WTC11 (cell line): ENCODE measurements around the gene ANKRD49. TPM values are rescaled to one million over a fixed set of nuclear protein-coding genes. Genes with fewer than 3 reads are reported as not detected.

ENCODE experiments used
- ATAC-seq: fragments of 200-7000 bp; cut with Tn5 transposase; 2 replicates; pipeline ENCODE4 v1.10.0; 2021; ENCODE audit warnings: mild to moderate bottlenecking, moderate library complexity
- CTCF ChIA-PET: fragments of 300-600 bp; sonication (Branson Sonifier 250); formaldehyde crosslinking; loops from one replicate; lab custom pipeline; 2021; ENCODE audit warnings: antibody characterized with exemption; lab: Charles Lee
- POLR2A ChIA-PET: fragments of 350-600 bp; sonication (Branson Sonifier 250); formaldehyde crosslinking; loops from one replicate; lab custom pipeline; 2021; ENCODE audit warnings: antibody characterized with exemption; lab: Charles Lee
- DNase-seq: peaks from one replicate; pipeline ENCODE4 v3.0.0; 2021; ENCODE audit warnings: low spot score
- H3K27ac Mint-ChIP-seq: 2 replicates; pipeline ENCODE4 v1.8.0; 2021; ENCODE audit warnings: mixed read lengths
- H3K27me3 Mint-ChIP-seq: 2 replicates; pipeline ENCODE4 v1.8.0; 2021; ENCODE audit warnings: low read depth, mild to moderate bottlenecking, moderate library complexity, mixed read lengths
- H3K36me3 Mint-ChIP-seq: 2 replicates; pipeline ENCODE4 v1.8.0; 2021; ENCODE audit warnings: mixed read lengths
- H3K4me1 Mint-ChIP-seq: 2 replicates; pipeline ENCODE4 v1.8.0; 2022; ENCODE audit warnings: mixed read lengths
- H3K4me3 Mint-ChIP-seq: 2 replicates; pipeline ENCODE4 v1.8.0; 2021; ENCODE audit warnings: mild to moderate bottlenecking, moderate library complexity, mixed read lengths
- H3K9me3 Mint-ChIP-seq: 2 replicates; pipeline ENCODE4 v1.8.0; 2021; ENCODE audit warnings: mixed read lengths
- CREM ChIP-seq: sonication (generic); formaldehyde crosslinking; IDR thresholded peaks from 2 replicates; pipeline ENCODE4 v1.8.1; 2022; ENCODE audit warnings: mild to moderate bottlenecking, missing genetic modification reagents, moderate library complexity
- FOXJ3 ChIP-seq: sonication (generic); formaldehyde crosslinking; IDR thresholded peaks from 2 replicates; pipeline ENCODE4 v1.9.0; 2021; ENCODE audit warnings: missing genetic modification reagents, mild to moderate bottlenecking, borderline replicate concordance
- MYBL2 ChIP-seq: sonication (generic); formaldehyde crosslinking; IDR thresholded peaks from 2 replicates; pipeline ENCODE4 v1.8.1; 2023; ENCODE audit warnings: mild to moderate bottlenecking, moderate library complexity, missing genetic modification reagents
- NR2C2 ChIP-seq: sonication (generic); formaldehyde crosslinking; IDR thresholded peaks from 2 replicates; pipeline ENCODE4 v1.8.0; 2022; ENCODE audit warnings: mild to moderate bottlenecking, missing genetic modification reagents
- NR3C1 ChIP-seq: sonication (generic); formaldehyde crosslinking; conservative IDR thresholded peaks from 2 replicates; pipeline ENCODE4 v1.8.1; 2023; ENCODE audit warnings: low read depth, mild to moderate bottlenecking, missing genetic modification reagents
- RORB ChIP-seq: fragments of 250-450 bp; sonication (Bioruptor Pico); IDR thresholded peaks from 2 replicates; pipeline ENCODE4 v1.9.0; 2021; ENCODE audit warnings: mild to moderate bottlenecking
- SP1 ChIP-seq: sonication (generic); formaldehyde crosslinking; conservative IDR thresholded peaks from 2 replicates; pipeline ENCODE4 v1.8.1; 2022; ENCODE audit warnings: missing genetic modification reagents
- TEAD4 ChIP-seq: sonication (generic); formaldehyde crosslinking; IDR thresholded peaks from 2 replicates; pipeline ENCODE4 v1.8.0; 2022; ENCODE audit warnings: mild to moderate bottlenecking, missing genetic modification reagents
- ZBTB21 ChIP-seq: sonication (generic); formaldehyde crosslinking; IDR thresholded peaks from 2 replicates; pipeline ENCODE4 v1.8.1; 2023; ENCODE audit warnings: mild to moderate bottlenecking, missing genetic modification reagents, borderline replicate concordance
- total RNA-seq: library from RNA; stranded (reverse); gene quantifications from 3 replicates; pipeline ENCODE4 v1.2.3, GENCODE V29; 2021
- TF ChIP-seq, protein P1 (sequence below): fragments of 200-600 bp; IDR thresholded peaks from 2 replicates; pipeline ENCODE4 v1.8.0; 2022; ENCODE audit warnings: antibody characterized with exemption
- TF ChIP-seq, protein P2 (sequence below): sonication (generic); formaldehyde crosslinking; conservative IDR thresholded peaks from 2 replicates; pipeline ENCODE4 v1.8.1; 2023; ENCODE audit warnings: mild to moderate bottlenecking, low read depth, missing genetic modification reagents, moderate library complexity
- TF ChIP-seq, protein P3 (sequence below): sonication (generic); formaldehyde crosslinking; IDR thresholded peaks from 2 replicates; pipeline ENCODE4 v1.8.0; 2022; ENCODE audit warnings: missing genetic modification reagents
- TF ChIP-seq, protein P4 (sequence below): sonication (generic); formaldehyde crosslinking; IDR thresholded peaks from 2 replicates; pipeline ENCODE4 v1.8.1; 2023; ENCODE audit warnings: mild to moderate bottlenecking, missing genetic modification reagents, borderline replicate concordance
- TF ChIP-seq, protein P5 (sequence below): sonication (generic); formaldehyde crosslinking; IDR thresholded peaks from 2 replicates; pipeline ENCODE4 v1.8.1; 2022; ENCODE audit warnings: missing genetic modification reagents, borderline replicate concordance

The ANKRD49 gene
- total RNA-seq, 1 experiment from 2014 or later = 9.5 TPM

DNA sequence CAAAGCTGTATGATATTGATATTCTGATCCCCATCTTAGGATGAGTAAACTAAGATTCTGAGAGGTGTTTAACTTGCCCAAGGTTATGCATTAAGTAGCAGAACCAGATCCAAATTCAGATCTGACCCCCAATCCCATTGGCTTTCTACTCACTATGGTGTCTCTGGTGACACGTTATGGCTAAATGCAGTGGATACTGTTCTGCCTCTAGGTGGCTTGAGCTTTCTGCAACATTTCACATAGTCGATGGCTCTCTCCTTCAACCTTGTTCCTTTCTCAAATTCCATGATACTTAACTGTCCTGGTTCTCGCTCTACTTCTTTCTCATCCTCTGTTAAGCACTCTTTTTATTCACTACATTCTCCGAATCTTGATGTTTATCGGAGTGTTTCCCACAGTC lies 27.9 kb downstream of the ANKRD49 start:
- no peaks in the 10 kb centered on the region for H3K9me3 Mint-ChIP-seq
- DNase-seq (no peak), ATAC-seq (peak; percentile 96)
- H3K27ac Mint-ChIP-seq = no peak overlapping the region
- H3K27me3 Mint-ChIP-seq = peaks cover 11% of the 10 kb centered on the region
- CTCF ChIA-PET = interaction anchor here (0.6 to 1.5 kb wide), 19 partner anchors 8 to 626 kb away, joined by 3 to 12 read pairs (median 4); partner anchors contain the start of genes C11orf97, CWC15, FUT4 and KDM4D
- POLR2A ChIA-PET = interaction anchor here (1.1 kb wide), 1 partner anchor 22 kb away, joined by 3 read pairs; the partner anchor contains the start of gene FUT4
- TF ChIP-seq ZBTB21 (CRISPR knock-in tag) = no peak
- TF ChIP-seq, protein P1, sequence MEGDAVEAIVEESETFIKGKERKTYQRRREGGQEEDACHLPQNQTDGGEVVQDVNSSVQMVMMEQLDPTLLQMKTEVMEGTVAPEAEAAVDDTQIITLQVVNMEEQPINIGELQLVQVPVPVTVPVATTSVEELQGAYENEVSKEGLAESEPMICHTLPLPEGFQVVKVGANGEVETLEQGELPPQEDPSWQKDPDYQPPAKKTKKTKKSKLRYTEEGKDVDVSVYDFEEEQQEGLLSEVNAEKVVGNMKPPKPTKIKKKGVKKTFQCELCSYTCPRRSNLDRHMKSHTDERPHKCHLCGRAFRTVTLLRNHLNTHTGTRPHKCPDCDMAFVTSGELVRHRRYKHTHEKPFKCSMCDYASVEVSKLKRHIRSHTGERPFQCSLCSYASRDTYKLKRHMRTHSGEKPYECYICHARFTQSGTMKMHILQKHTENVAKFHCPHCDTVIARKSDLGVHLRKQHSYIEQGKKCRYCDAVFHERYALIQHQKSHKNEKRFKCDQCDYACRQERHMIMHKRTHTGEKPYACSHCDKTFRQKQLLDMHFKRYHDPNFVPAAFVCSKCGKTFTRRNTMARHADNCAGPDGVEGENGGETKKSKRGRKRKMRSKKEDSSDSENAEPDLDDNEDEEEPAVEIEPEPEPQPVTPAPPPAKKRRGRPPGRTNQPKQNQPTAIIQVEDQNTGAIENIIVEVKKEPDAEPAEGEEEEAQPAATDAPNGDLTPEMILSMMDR = peak; percentile 24; the same call in 1 of the 2 replicates
- H3K4me1 Mint-ChIP-seq = no peaks in the 10 kb centered on the region
- no peaks in the 10 kb centered on the region for H3K36me3 Mint-ChIP-seq
- H3K4me3 Mint-ChIP-seq = no peak overlapping the region

DNA sequence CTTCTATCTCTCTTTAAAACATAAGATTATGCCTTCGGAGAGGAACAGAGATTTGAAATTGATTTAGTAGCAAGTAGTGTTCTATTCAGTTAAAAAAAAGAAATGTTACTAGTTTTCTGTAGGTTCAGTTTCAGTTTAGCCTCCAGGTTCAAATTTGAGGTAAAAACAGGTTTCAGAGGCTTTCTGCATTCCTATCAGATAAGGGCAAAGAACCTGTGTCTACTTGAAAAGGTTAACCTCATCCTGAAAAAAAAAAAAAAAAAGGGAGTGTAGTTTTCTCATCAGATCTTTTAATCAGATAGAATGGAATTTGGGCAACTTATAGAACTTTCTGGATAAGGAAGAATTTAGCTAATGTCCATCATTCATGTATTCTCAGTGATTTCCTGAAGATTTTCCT lies 30.6 kb downstream of the ANKRD49 start:
- no peak for DNase-seq
- TF ChIP-seq RORB (CRISPR knock-in tag) = no peak
- no peak for TF ChIP-seq SP1 (CRISPR knock-in tag)
- TF ChIP-seq, protein P2, sequence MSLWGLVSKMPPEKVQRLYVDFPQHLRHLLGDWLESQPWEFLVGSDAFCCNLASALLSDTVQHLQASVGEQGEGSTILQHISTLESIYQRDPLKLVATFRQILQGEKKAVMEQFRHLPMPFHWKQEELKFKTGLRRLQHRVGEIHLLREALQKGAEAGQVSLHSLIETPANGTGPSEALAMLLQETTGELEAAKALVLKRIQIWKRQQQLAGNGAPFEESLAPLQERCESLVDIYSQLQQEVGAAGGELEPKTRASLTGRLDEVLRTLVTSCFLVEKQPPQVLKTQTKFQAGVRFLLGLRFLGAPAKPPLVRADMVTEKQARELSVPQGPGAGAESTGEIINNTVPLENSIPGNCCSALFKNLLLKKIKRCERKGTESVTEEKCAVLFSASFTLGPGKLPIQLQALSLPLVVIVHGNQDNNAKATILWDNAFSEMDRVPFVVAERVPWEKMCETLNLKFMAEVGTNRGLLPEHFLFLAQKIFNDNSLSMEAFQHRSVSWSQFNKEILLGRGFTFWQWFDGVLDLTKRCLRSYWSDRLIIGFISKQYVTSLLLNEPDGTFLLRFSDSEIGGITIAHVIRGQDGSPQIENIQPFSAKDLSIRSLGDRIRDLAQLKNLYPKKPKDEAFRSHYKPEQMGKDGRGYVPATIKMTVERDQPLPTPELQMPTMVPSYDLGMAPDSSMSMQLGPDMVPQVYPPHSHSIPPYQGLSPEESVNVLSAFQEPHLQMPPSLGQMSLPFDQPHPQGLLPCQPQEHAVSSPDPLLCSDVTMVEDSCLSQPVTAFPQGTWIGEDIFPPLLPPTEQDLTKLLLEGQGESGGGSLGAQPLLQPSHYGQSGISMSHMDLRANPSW = no peak
- TF ChIP-seq MYBL2 = no peak
- no peak for TF ChIP-seq CREM (CRISPR knock-in tag)
- TF ChIP-seq, protein P3, sequence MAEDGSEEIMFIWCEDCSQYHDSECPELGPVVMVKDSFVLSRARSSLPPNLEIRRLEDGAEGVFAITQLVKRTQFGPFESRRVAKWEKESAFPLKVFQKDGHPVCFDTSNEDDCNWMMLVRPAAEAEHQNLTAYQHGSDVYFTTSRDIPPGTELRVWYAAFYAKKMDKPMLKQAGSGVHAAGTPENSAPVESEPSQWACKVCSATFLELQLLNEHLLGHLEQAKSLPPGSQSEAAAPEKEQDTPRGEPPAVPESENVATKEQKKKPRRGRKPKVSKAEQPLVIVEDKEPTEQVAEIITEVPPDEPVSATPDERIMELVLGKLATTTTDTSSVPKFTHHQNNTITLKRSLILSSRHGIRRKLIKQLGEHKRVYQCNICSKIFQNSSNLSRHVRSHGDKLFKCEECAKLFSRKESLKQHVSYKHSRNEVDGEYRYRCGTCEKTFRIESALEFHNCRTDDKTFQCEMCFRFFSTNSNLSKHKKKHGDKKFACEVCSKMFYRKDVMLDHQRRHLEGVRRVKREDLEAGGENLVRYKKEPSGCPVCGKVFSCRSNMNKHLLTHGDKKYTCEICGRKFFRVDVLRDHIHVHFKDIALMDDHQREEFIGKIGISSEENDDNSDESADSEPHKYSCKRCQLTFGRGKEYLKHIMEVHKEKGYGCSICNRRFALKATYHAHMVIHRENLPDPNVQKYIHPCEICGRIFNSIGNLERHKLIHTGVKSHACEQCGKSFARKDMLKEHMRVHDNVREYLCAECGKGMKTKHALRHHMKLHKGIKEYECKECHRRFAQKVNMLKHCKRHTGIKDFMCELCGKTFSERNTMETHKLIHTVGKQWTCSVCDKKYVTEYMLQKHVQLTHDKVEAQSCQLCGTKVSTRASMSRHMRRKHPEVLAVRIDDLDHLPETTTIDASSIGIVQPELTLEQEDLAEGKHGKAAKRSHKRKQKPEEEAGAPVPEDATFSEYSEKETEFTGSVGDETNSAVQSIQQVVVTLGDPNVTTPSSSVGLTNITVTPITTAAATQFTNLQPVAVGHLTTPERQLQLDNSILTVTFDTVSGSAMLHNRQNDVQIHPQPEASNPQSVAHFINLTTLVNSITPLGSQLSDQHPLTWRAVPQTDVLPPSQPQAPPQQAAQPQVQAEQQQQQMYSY = no peak
- no peak for TF ChIP-seq FOXJ3 (CRISPR knock-in tag)
- no peak for TF ChIP-seq TEAD4
- TF ChIP-seq, all 79 proteins: peak for 0
- ChIA-PET CTCF (interaction anchor here (1.9 kb wide), 1 partner anchor 629 kb away, joined by 5 read pairs; no protein-coding TSS in a partner anchor), POLR2A (interaction anchor here (0.7 kb wide), 1 partner anchor 1770 kb away, joined by 4 read pairs; no protein-coding TSS in a partner anchor)
- H3K36me3 Mint-ChIP-seq = no peaks in the 10 kb centered on the region
- ATAC-seq = no peak
- no peaks in the 10 kb centered on the region for H3K4me1 Mint-ChIP-seq
- no peaks in the 10 kb centered on the region for H3K9me3 Mint-ChIP-seq
- peaks cover 16% of the 10 kb centered on the region for H3K27me3 Mint-ChIP-seq
- H3K27ac Mint-ChIP-seq = no peak overlapping the region
- no peak overlapping the region for H3K4me3 Mint-ChIP-seq

DNA sequence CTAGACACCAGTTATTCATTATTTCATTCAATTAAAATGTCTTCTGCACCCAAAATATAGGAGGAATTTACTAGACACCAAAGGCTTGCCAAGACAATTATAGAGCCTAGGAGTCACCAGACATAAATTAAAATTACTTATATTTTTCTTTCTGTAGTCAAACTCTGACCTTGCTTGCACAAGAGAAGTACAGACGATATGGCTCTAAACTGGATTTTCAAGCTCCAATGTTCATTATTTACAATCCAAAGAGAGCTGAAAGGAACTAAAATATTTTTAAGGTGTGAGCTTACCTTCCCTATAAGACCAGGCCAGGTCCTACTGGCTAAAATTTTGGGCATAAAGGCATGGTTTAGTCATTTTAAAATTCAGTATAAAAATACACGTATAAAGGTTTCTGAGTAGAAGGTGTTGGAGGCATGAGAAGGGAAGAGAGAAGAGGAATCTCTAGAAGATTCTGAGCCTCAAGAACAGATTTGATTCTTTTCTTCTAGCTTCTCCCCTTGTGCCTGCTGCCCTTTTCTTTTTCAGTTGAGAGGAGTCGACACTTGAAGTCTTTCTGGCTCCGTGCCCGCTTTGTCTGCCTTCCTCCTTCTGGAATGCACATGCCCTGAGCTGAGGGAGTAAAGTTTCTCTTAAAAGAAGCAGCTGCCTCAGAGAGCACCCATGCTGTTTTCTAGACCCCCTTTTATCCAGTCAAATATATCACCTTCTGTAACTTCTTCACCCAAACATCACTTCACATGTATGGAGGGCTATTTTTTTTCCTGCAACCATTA lies 32.0 kb downstream of the ANKRD49 start:
- CTCF ChIA-PET = no interaction called here
- no peak for ATAC-seq
- no peaks in the 10 kb centered on the region for H3K9me3 Mint-ChIP-seq
- H3K27ac Mint-ChIP-seq = no peak overlapping the region
- peaks cover 21% of the 10 kb centered on the region for H3K27me3 Mint-ChIP-seq
- POLR2A ChIA-PET = no interaction called here
- TF ChIP-seq, protein P4, sequence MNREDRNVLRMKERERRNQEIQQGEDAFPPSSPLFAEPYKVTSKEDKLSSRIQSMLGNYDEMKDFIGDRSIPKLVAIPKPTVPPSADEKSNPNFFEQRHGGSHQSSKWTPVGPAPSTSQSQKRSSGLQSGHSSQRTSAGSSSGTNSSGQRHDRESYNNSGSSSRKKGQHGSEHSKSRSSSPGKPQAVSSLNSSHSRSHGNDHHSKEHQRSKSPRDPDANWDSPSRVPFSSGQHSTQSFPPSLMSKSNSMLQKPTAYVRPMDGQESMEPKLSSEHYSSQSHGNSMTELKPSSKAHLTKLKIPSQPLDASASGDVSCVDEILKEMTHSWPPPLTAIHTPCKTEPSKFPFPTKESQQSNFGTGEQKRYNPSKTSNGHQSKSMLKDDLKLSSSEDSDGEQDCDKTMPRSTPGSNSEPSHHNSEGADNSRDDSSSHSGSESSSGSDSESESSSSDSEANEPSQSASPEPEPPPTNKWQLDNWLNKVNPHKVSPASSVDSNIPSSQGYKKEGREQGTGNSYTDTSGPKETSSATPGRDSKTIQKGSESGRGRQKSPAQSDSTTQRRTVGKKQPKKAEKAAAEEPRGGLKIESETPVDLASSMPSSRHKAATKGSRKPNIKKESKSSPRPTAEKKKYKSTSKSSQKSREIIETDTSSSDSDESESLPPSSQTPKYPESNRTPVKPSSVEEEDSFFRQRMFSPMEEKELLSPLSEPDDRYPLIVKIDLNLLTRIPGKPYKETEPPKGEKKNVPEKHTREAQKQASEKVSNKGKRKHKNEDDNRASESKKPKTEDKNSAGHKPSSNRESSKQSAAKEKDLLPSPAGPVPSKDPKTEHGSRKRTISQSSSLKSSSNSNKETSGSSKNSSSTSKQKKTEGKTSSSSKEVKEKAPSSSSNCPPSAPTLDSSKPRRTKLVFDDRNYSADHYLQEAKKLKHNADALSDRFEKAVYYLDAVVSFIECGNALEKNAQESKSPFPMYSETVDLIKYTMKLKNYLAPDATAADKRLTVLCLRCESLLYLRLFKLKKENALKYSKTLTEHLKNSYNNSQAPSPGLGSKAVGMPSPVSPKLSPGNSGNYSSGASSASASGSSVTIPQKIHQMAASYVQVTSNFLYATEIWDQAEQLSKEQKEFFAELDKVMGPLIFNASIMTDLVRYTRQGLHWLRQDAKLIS (CRISPR knock-in tag) = no peak
- TF ChIP-seq, protein P5, sequence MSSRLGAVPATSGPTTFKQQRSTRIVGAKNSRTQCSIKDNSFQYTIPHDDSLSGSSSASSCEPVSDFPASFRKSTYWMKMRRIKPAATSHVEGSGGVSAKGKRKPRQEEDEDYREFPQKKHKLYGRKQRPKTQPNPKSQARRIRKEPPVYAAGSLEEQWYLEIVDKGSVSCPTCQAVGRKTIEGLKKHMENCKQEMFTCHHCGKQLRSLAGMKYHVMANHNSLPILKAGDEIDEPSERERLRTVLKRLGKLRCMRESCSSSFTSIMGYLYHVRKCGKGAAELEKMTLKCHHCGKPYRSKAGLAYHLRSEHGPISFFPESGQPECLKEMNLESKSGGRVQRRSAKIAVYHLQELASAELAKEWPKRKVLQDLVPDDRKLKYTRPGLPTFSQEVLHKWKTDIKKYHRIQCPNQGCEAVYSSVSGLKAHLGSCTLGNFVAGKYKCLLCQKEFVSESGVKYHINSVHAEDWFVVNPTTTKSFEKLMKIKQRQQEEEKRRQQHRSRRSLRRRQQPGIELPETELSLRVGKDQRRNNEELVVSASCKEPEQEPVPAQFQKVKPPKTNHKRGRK (CRISPR knock-in tag) = no peak
- no peak for TF ChIP-seq NR2C2 (CRISPR knock-in tag)
- no peak for TF ChIP-seq NR3C1
- no peak for DNase-seq
- H3K36me3 Mint-ChIP-seq = no peaks in the 10 kb centered on the region
- no peak overlapping the region for H3K4me3 Mint-ChIP-seq
- no peaks in the 10 kb centered on the region for H3K4me1 Mint-ChIP-seq
